A673 (cell line): ENCODE data around the gene CHCHD6.

Experiments used
- CTCF ChIP-seq: fragments of 300-800, 200-600 bp; sonication (generic); conservative IDR thresholded peaks from 2 replicates; pipeline ENCODE4 v1.5.1; 2017; ENCODE audit warnings: low read depth, mild to moderate bottlenecking, antibody characterized with exemption, low read length, moderate library complexity, mixed read lengths
- EZH2 ChIP-seq: fragments of 200-600 bp; sonication (generic); IDR thresholded peaks from 2 replicates; pipeline ENCODE4 v1.6.1; 2017; ENCODE audit warnings: borderline replicate concordance, low read depth, mild to moderate bottlenecking, mixed read lengths, antibody characterized with exemption, low read length; ENCODE audit not compliant: poor library complexity, severe bottlenecking

- TF ChIP-seq CTCF: no peak
- no peak for TF ChIP-seq EZH2
These were observed 66.1 kb downstream of the CHCHD6 start for GRCh38 chr3:126770096-126770495.
